Dermis blood vessel endothelial cell (primary cell): ENCODE results near the gene SLC39A3. TPM values are rescaled to one million over a fixed set of nuclear protein-coding genes. Genes with fewer than 3 reads are reported as not detected.
"Not testable (repeated sequence)": the region's sequence is repeated elsewhere in the genome, so short reads cannot be mapped to it uniquely, and the experiment has no call there.

Experiments
- DNase-seq: peaks from one replicate; pipeline ENCODE4 v3.0.0; 2010
- total RNA-seq: library from RNA; depleted of rRNA; stranded (reverse); fragments of >200 nt; gene quantifications from 2 replicates; pipeline ENCODE4 v1.2.3, GENCODE V29; 2014

The SLC39A3 gene
- total RNA-seq, 1 donor from 2014 or later = 24.5 TPM

DNA sequence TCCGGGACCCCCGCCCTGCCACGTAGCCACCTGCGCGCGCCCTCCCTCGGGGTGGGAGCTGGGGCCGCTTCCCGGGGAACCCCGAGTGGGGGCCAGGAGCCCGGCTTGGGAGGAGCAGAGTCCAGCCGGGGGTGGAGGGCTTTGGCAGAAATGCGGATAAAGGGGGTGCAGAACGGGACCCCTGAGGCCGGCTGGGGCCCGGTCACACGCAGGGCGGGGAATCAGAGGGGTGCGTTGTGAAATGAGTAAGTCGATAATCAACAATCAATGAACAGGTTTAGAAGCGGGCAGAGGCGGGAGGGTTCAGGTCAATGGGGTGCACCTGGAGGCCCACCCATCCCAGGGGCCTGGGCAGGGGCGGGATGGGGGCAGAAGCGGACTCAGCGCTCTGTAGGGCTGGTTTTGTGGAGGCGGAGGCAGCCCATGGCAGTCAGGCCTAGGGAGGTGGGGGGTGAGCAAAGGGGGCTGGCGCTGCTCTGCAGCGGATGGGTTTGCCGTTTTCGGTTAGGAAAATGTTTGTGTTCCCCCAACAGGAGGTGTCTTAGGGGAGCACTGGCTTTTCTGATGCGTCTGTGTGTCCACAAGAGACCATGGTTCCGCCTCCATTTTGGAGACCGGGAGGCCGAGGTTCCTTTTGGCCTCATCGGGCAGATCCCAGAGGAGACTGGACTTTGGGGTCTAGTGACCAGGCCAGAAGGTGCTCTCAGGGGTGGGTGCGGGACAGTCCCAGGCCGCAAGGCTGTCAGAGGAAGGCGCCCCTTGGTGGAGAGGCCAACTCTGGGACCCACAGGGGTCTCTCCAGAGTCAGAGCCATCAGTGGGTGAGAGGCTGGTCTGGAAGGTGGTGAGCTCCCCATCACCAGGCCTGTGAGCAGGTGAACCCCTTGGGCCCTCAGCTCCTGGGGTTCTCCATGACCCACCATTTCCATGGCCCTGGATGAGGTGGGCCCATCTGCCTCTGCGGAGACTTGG lies 18.0 kb downstream of the SLC39A3 start:
- DNase-seq = no peak

DNA sequence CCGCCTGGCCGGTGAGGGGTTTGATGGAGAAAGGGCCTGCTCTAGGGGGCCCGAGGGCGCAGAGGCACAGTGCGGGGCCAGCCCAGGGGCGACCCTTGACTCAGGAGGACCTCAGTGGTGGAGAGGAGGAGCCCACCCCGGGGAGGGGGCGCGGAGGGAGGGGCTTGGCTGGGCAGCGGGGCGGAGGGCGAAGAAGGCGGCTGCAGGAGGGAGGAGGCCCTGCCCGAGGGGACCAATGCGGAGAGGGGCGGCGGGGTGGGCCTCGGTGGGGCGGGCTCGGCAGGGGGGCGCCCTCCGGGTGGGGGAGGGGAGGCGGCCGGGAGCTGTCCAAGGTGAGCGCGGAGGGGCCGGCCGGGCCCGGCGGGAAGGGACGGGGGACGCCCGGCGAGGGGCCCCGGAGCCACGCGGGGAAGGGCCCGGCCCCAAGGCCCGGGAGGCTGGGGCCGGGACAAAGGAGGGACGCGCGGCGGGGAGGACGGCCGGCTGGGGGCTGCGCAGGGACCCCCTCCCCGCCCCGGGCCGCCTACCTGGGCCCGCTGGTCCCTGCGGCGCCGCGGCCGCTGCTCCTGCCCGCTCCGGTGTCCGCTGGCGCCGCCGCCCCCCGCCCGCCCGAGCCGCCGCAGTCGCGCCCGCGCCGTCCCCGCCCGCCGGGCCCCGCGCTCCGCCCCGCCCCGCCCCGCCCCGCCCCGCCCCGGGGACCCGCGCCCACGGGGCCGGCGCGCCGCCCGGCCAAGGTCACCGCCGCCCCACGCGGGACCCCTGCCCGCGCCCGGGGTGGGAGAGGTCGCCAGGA lies 18.8 kb downstream of the SLC39A3 start, which contains the start of gene DIRAS1:
Gene DIRAS1, minus strand, starts transcription at position 596 of the 793 bp plus-strand sequence. CDS start 3,566 bp downstream, outside the sequence.
- DNase-seq = no peak

DNA sequence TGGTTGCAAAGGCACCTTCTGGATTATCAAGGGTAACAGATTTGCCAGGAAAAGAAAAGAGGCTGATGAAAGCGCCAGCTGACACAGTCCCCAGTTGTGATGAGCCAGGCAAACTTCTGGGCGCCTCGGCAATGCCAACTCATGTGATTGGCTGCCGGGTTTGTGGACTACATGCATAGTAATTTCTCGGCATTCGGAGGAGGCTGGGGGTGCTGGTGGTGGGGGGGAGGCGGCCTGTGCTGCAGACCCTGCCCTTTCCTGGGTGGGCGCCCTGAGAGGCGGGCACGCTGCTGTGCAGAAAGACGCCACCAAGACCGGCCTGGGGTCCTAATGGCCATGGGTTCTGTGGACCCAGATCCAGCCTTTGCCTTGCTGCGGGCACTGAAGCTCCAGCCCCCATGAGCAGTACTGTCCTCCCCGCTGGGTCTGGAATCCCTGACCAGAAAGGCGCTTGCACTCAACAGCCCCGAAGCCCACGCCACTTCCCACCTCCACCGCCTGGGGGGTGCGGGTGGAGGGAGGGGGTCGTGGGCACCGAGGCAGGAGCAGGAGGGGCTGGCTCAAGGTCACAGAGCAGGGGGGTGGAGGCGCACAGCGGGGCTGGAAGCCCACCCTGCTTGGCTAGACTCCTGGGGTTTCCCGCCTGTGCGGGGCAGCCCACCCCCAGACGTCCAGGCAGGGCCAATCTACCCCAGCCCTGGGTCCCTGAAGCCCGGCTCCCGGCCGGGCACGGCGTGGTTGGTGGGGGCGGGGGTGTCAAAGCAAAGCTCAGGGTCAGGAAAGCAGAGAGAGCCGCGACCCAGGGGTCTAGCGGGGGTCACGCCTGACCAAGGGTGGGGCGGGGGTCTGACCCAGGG lies 19.7 kb downstream of the SLC39A3 start:
- DNase-seq = no peak

- DNase-seq = no peak
Observed at GRCh38 chr19:2719232-2719735, 20.5 kb downstream of the SLC39A3 start.

- no peak for DNase-seq
Observed at GRCh38 chr19:2717638-2718541, 21.9 kb downstream of the SLC39A3 start.

- DNase-seq = no peak
Observed at GRCh38 chr19:2716722-2717637, 22.8 kb downstream of the SLC39A3 start.

DNA sequence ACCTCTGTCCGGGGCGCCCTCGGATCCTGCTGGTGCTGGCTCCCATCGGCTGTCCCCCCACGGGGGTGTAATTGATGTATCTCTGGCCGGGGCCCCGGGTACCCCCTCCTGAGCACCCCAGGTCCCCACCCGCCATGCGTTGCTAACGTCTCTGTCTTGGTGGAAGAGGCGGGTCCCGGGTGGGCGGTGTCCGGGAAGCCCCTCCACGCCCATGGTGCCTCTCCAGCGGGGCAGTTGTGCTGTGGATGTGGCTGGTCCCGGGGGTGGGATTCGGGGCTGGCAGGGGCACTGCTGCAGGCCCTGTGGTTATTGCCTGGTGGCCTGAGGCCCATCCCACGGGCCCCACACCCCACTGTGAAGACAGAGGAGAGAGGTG lies 23.6 kb downstream of the SLC39A3 start:
- no peak for DNase-seq

DNA sequence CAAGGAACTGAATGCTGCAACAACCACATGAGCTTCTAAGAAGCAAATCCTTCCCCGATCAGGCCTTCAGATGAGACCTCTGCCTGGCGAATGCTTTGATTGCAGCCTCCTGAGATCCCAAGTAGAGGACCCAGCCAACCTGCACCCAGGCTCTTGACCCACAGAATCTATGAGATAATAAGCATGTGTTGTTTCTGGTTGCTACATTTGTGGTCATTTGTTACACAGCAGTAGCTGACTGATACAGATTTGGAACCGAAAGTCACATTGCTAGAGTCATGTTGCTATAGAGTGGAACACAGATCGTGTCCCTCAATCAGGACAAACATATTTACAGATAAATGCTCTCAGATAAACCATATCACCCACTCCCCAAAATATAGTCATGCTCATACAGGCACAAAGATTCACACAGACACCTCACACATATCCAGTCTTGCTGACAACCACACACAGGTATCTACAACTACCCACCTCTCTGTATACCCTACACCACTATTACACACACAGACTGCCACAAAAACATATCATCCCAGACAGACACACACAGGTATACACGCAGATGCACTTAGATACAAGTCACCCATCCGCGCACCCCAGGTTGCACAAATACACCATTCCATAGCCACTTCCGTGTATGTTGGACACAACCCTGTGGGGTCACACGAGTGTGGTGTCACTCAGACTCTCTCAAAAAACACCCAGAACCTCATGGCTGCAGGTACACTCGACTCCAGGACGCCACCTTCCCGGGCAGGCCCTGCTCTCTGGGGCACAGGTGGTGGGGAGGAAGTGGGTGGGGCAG lies 24.1 kb downstream of the SLC39A3 start:
- DNase-seq = no peak

DNA sequence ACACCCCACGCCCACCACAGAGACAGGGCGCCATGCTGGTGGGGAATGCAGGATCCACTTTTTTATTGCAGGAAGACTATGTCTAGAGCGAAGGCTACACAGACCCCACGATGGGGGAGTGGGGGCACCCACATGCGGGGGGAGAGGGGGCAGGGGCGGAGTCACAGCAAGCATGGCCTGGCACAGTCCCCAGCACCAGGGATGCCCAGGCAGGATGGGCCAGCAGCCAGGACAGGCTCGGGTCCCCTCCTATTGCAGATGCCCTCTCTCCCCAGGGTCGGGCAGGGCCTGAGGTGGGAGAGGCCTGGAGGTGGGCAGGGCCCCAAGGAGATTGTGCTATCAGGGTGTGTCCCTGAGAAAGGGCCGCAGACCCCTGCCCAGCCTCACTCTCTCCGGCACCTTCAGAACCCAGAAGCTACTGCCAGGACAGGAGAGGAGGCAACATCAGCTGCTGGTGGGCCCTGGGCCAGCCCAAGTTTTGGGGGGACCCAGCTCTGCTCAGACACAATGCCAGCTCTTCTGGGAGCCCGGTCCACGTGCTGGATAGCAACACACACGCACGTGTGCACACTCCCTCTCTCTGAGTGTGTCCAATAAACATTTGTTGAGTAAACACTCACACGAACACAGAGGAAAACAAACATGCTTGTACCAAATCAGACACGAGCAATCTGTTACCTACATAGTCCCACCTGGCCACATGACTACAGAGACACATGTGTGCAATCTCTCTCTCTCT lies 25.1 kb downstream of the SLC39A3 start:
- DNase-seq = no peak

GRCh38 chr19:2714102-2714501 lies 25.7 kb downstream of the SLC39A3 start:
- DNase-seq = not testable (repeated sequence)

DNA sequence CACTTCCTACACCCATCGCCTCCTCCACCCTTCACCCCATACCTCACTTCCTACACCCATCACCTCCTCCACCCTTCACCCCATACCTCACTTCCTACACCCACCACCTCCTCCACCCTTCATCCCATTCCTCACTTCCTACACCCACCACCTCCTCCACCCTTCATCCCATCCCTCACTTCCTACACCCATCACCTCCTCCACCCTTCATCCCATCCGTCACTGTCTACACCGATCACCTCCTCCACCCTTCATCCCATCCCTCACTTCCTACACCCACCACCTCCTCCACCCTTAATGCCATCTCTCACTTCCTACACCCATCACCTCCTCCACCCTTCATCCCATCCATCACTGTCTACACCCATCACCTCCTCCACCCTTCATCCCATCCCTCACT lies 26.6 kb downstream of the SLC39A3 start:
- not testable (repeated sequence) for DNase-seq

GRCh38 chr19:2711875-2712205 lies 28.0 kb downstream of the SLC39A3 start:
- no peak for DNase-seq

- DNase-seq = no peak
Observed at GRCh38 chr19:2711172-2711874, 28.5 kb downstream of the SLC39A3 start.

GRCh38 chr19:2706251-2706650 lies 33.6 kb downstream of the SLC39A3 start:
- no peak for DNase-seq

DNA sequence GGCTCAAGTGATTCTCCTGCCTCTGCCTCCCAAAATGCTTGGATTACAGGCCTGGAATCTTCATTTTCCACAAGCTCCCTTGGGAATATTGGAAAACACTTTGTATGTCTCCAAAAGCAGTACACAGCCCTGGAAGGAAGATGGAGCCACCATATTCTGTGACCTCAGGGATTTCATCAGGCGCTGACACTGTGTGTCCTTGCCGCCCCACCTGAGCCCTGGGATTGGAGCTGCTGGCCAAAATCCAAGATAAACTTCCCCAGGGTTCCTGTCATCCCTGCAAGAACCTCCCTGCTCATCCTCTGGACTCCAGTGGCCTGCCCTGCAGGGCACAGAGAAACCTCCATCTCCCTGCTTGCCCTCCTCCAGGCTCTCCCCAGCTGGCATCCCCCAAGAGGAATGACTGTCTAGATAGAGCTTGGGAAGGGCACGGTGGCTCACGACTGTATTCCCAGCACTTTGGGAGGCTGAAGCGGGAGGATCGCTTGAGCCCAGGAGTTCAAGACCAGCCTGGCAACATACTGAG lies 36.1 kb downstream of the SLC39A3 start:
- no peak for DNase-seq

DNA sequence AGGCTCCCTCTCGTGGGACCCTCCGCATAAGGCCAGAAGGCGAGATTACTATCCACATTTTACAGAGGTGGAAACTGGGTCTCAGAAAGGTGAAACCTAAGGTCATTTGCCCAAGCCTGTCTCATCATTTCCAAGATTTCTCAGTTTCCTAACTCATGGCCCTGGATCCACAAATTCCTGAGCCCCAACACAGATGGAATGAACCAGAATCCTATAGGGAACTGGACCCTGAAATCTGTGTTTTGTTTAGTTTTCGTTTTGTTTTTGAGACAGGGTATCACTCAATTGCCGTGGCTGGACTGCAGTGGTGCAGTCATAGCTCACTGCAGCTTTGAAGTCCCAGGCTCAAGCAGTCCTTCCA lies 36.8 kb downstream of the SLC39A3 start:
- DNase-seq = no peak

- DNase-seq = peak; percentile 86
Observed at GRCh38 chr19:2702170-2703076, 37.4 kb downstream of the SLC39A3 start, which contains the start of gene GNG7. Gene GNG7, minus strand, starts transcription at chr19:2702694. Its CDS starts 182,006 bp downstream, at chr19:2520688.
